HepG2 (cell line): Measurements from ENCODE around the gene SMYD1. TPM values are rescaled to one million over a fixed set of nuclear protein-coding genes. Genes with fewer than 3 reads are reported as not detected.

ENCODE experiments used
- AHR ChIP-seq: IDR thresholded peaks from 2 replicates; pipeline ENCODE4 v1.6.1; 2018; ENCODE audit warnings: missing genetic modification reagents, missing compliant biosample characterization
- ATF4 ChIP-seq, 2 experiments: fragments of 450-650 bp in 1 of 2; sonication (generic) in 1 of 2; formaldehyde crosslinking; IDR thresholded peaks; 2 replicates each; pipeline versions ENCODE4 v1.5.0 to v1.8.0; 2020 to 2022; ENCODE audit warnings: mild to moderate bottlenecking in 1 of 2, missing genetic modification reagents in 1 of 2
- BCL3 ChIP-seq: sonication (generic); formaldehyde crosslinking; IDR thresholded peaks from 2 replicates; pipeline ENCODE4 v1.5.1; 2020; ENCODE audit warnings: mild to moderate bottlenecking, missing genetic modification reagents, moderate library complexity
- CBFB ChIP-seq: sonication (generic); formaldehyde crosslinking; IDR thresholded peaks from 2 replicates; pipeline ENCODE4 v1.4.0; 2020; ENCODE audit warnings: missing genetic modification reagents
- FOXO1 ChIP-seq: sonication (generic); formaldehyde crosslinking; IDR thresholded peaks from 2 replicates; pipeline ENCODE4 v1.4.0; 2020; ENCODE audit warnings: missing genetic modification reagents
- GLMP ChIP-seq: sonication (generic); formaldehyde crosslinking; IDR thresholded peaks from 2 replicates; pipeline ENCODE4 v1.9.0; 2021; ENCODE audit warnings: missing genetic modification reagents, mild to moderate bottlenecking, borderline replicate concordance
- MED13 ChIP-seq: sonication (generic); formaldehyde crosslinking; IDR thresholded peaks from 2 replicates; pipeline ENCODE4 v1.5.0; 2020; ENCODE audit warnings: missing genetic modification reagents
- MIER2 ChIP-seq: IDR thresholded peaks from 2 replicates; pipeline ENCODE4 v1.6.1; 2016; ENCODE audit warnings: missing biosample characterization, missing genetic modification reagents
- PRDM10 ChIP-seq: sonication (generic); formaldehyde crosslinking; IDR thresholded peaks from 2 replicates; pipeline ENCODE4 v1.4.0; 2020; ENCODE audit warnings: low read depth, missing genetic modification reagents
- RARG ChIP-seq: sonication (generic); formaldehyde crosslinking; IDR thresholded peaks from 2 replicates; pipeline ENCODE4 v1.4.0; 2020; ENCODE audit warnings: low read depth, mild to moderate bottlenecking, missing genetic modification reagents
- THAP8 ChIP-seq: sonication (generic); formaldehyde crosslinking; IDR thresholded peaks from 2 replicates; pipeline ENCODE4 v1.5.1; 2020; ENCODE audit warnings: missing genetic modification reagents, mild to moderate bottlenecking, borderline replicate concordance
- ZNF329 ChIP-seq: sonication (generic); formaldehyde crosslinking; IDR thresholded peaks from 2 replicates; pipeline ENCODE4 v1.9.0; 2021; ENCODE audit warnings: low read depth, mild to moderate bottlenecking, missing genetic modification reagents
- ZNF354B ChIP-seq: sonication (generic); formaldehyde crosslinking; IDR thresholded peaks from 2 replicates; pipeline ENCODE4 v1.8.0; 2022; ENCODE audit warnings: mild to moderate bottlenecking, missing genetic modification reagents
- ZNF530 ChIP-seq: sonication (generic); formaldehyde crosslinking; IDR thresholded peaks from 2 replicates; pipeline ENCODE4 v1.5.0; 2020; ENCODE audit warnings: low read depth, mild to moderate bottlenecking, missing genetic modification reagents
- ZNF619 ChIP-seq: sonication (generic); formaldehyde crosslinking; IDR thresholded peaks from 2 replicates; pipeline ENCODE4 v1.4.0; 2020; ENCODE audit warnings: mild to moderate bottlenecking, missing genetic modification reagents
- ZNF691 ChIP-seq: sonication (generic); formaldehyde crosslinking; IDR thresholded peaks from 2 replicates; pipeline ENCODE4 v1.4.0; 2020; ENCODE audit warnings: missing genetic modification reagents, low read depth, mild to moderate bottlenecking, borderline replicate concordance
- ZZZ3 ChIP-seq: sonication (generic); formaldehyde crosslinking; IDR thresholded peaks from 2 replicates; pipeline ENCODE4 v1.4.0; 2020; ENCODE audit warnings: missing genetic modification reagents, mild to moderate bottlenecking, borderline replicate concordance
- polyA plus RNA-seq, 8 experiments: library from polyadenylated mRNA; depleted of rRNA in 3 of 8; stranded (reverse) in 7 of 8; unstranded in 1 of 8; fragments of >200 nt; fragmentation: Illumina TruSeq in 4 of 8; extraction: Trizol in 4 of 8; gene quantifications; 2 replicates each; pipeline versions ENCODE4 v1.2.1 to v1.2.3, GENCODE V29; 2011 to 2016; ENCODE audit warnings: low read depth in 4 of 8, missing spikeins in 1 of 8, mixed read lengths in 1 of 8; ENCODE audit not compliant: insufficient read depth in 1 of 8
- total RNA-seq, 5 experiments: library from RNA; depleted of rRNA; stranded (reverse); fragments of >200 nt; fragmentation: Illumina TruSeq; extraction: Trizol; gene quantifications; 2 replicates each; pipeline ENCODE4 v1.2.3, GENCODE V29; 2016; ENCODE audit warnings: low read depth in 1 of 5

Gene SMYD1
- total and polyA plus RNA-seq, 2 of the 13 experiments (the other 11 are each of a cell fraction or from before 2014, with no cell fraction given), result not detected

GRCh38 chr2:88126772-88127637 lies 59.4 kb downstream of the SMYD1 start (continued):
- TF ChIP-seq ZNF530 (CRISPR knock-in tag) (0 out of 2 replicates have a peak, but pooled peaks have one; percentile 33), BCL3 (CRISPR knock-in tag) (no peak), RARG (CRISPR knock-in tag) (no peak), THAP8 (no peak), CBFB (CRISPR knock-in tag) (no peak), AHR (CRISPR knock-in tag) (no peak), MED13 (CRISPR knock-in tag) (peak; percentile 18; the same call in 1 of the 2 replicates), GLMP (CRISPR knock-in tag) (no peak), FOXO1 (CRISPR knock-in tag) (no peak), ZNF329 (0 out of 2 replicates have a peak, but pooled peaks have one; percentile 20), MIER2 (no peak), ATF4 (CRISPR knock-in tag; IDR thresholded peaks at IDR 0.05) (0 out of 4 replicates have a peak, but pooled peaks of 1 of the 2 experiments have one; percentile 14), ZNF619 (peak; percentile 9; the same call in 1 of the 2 replicates), ZNF691 (CRISPR knock-in tag) (peak; percentile 55; the same call in 1 of the 2 replicates), ZZZ3 (CRISPR knock-in tag) (no peak), PRDM10 (CRISPR knock-in tag) (no peak), ZNF354B (peak; percentile 80; the same call in 1 of the 2 replicates)
